Medulla oblongata (tissue), 1 donor: ENCODE results near the gene CARMIL3.
A peak's percentile ranks its signal among the peaks of the same experiment; 100 is the strongest.

Experiments used
- DNase-seq: peaks from one replicate; pipeline ENCODE4 v3.0.0-alpha.2; 2015; ENCODE audit errors: extremely low spot score

Gene CARMIL3

GRCh38 chr14:24060984-24061913 is 9.4 kb downstream of the CARMIL3 start:
- no peak for DNase-seq

GRCh38 chr14:24062216-24062980 is 10.6 kb downstream of the CARMIL3 start:
- no peak for DNase-seq

- no peak for DNase-seq
Measured at GRCh38 chr14:24063263-24063836, 11.5 kb downstream of the CARMIL3 start.

- no peak for DNase-seq
Measured at GRCh38 chr14:24064091-24064795, 12.4 kb downstream of the CARMIL3 start.

- no peak for DNase-seq
Measured at GRCh38 chr14:24064856-24065255, 13.0 kb downstream of the CARMIL3 start.

GRCh38 chr14:24065408-24065807 is 13.6 kb downstream of the CARMIL3 start:
- no peak for DNase-seq

- no peak for DNase-seq
Measured at GRCh38 chr14:24066496-24067132, 14.8 kb downstream of the CARMIL3 start.

- DNase-seq, result peak; percentile 66
Measured at GRCh38 chr14:24067133-24068082, 15.6 kb downstream of the CARMIL3 start.

GRCh38 chr14:24068711-24069410 is 17.1 kb downstream of the CARMIL3 start:
- DNase-seq, result no peak

GRCh38 chr14:24069411-24069735 is 17.6 kb downstream of the CARMIL3 start:
- DNase-seq, result no peak

GRCh38 chr14:24070285-24071143 is 18.7 kb downstream of the CARMIL3 start:
- DNase-seq, result no peak

GRCh38 chr14:24071144-24071697 is 19.4 kb downstream of the CARMIL3 start, which contains the start of gene CPNE6:
Gene CPNE6 (plus strand): TSS chr14:24071562. CDS start chr14:24072937, 1,375 bp downstream.
- DNase-seq, result no peak

- no peak for DNase-seq
Measured at GRCh38 chr14:24071836-24072430, 20.1 kb downstream of the CARMIL3 start.

GRCh38 chr14:24072436-24072835 is 20.6 kb downstream of the CARMIL3 start:
- DNase-seq, result peak; percentile 57

- DNase-seq, result no peak
Measured at GRCh38 chr14:24072881-24073877, 21.4 kb downstream of the CARMIL3 start.

GRCh38 chr14:24074625-24075484 is 23.0 kb downstream of the CARMIL3 start:
- DNase-seq, result no peak
